ENCODE results near the gene ZFP30. TPM values are rescaled to one million over a fixed set of nuclear protein-coding genes. Genes with fewer than 3 reads are reported as not detected.
A peak's percentile ranks its signal among the peaks of the same experiment; 100 is the strongest.

ZFP30 gene
- 2.3 and 2.5 TPM in 2 replicates for polyA plus RNA-seq (2012; rRNA removed)
- 1.8 and 1.9 TPM in 2 replicates for polyA plus RNA-seq (2012; cell fraction: cytosol; rRNA removed)
- 8.5 and 9.9 TPM in 2 replicates for polyA plus RNA-seq (2012; cell fraction: nucleus; rRNA removed)

GRCh38 chr19:37655301-37655688 is at the start of gene ZFP30:
Gene ZFP30 (minus strand): TSS chr19:37655465. CDS start chr19:37647822, 7,643 bp downstream.
- POLR2A ChIA-PET, result interaction anchor here (0.7 to 1.5 kb wide), 4 partner anchors 37 to 578 kb away, joined by 3 to 5 read pairs (median 3); partner anchors contain the start of genes ZNF540, ZNF571 and ZNF793
- CTCF ChIA-PET, result no interaction called here
- H3K9me2 ChIP-seq, result no peaks in the 10 kb centered on the region
- peak within 1 kb of the TSS; percentile 82 to 91 for H3K4me3 ChIP-seq (ENCODE audit: low read depth in 2 of 2, low read length in 1 of 2)
- H3F3A ChIP-seq (replicated peaks; ENCODE audit: insufficient read depth), result peaks cover 9% of the 10 kb centered on the region
- H2AFZ ChIP-seq (ENCODE audit: low read depth), result peak within 1 kb of the TSS; percentile 95
- peaks cover 16% of the 10 kb centered on the region for H3K9me3 ChIP-seq
- H3K9ac ChIP-seq, result peak within 1 kb of the TSS; percentile 88
- no peaks in the 10 kb centered on the region for H3K27me3 ChIP-seq (ENCODE audit: insufficient read depth)
- H3K27ac ChIP-seq (ENCODE audit: low read depth in 2 of 2, low read length in 1 of 2), result peak within 1 kb of the TSS; percentile 80 to 96
- H3K79me2 ChIP-seq (ENCODE audit: insufficient read depth), result peaks cover 48% of the 10 kb centered on the region
- no peaks in the 10 kb centered on the region; a peak in 1 of 4 replicates for H3K4me1 ChIP-seq (ENCODE audit: control insufficient read depth in 1 of 2, insufficient read depth in 2 of 2, low read depth in 1 of 2, low read length in 1 of 2)
- peak within 1 kb of the TSS; percentile 87 for H3K4me2 ChIP-seq
- peak; percentile 91 for DNase-seq
- H4K20me1 ChIP-seq (ENCODE audit: insufficient read depth), result no peaks in the 10 kb centered on the region
- H3K36me3 ChIP-seq (replicated peaks in 1 of 2; ENCODE audit: control insufficient read depth in 1 of 2, insufficient read depth in 2 of 2, low read length in 1 of 2), result peaks cover 0 to 31% of the 10 kb centered on the region in 2 experiments
- TF ChIP-seq YY1 (IDR thresholded peaks at IDR 0.05; ENCODE audit: low read depth) (peak; percentile 43; the same call in 1 of the 2 replicates), IRF3 (IDR thresholded peaks at IDR 0.05; ENCODE audit: low read depth, low read length) (no peak), REST (IDR thresholded peaks at IDR 0.05; ENCODE audit: low read depth, low read length) (no peak), RCOR1 (IDR thresholded peaks at IDR 0.05; ENCODE audit: low read length) (0 out of 2 replicates have a peak, but pooled peaks have one; percentile 6), POLR2AphosphoS5 (IDR thresholded peaks at IDR 0.05; ENCODE audit: low read depth, low read length) (peak; percentile 40), FOXJ3 (CRISPR knock-in tag; IDR thresholded peaks at IDR 0.05) (no peak), TAF1 (IDR thresholded peaks at IDR 0.05; ENCODE audit: borderline replicate concordance, low read depth, low read length) (0 out of 2 replicates have a peak, but pooled peaks have one; percentile 13), JUND (IDR thresholded peaks at IDR 0.05) (no peak), MEF2A (IDR thresholded peaks at IDR 0.05; ENCODE audit: borderline replicate concordance, low read depth) (no peak), TEAD4 (IDR thresholded peaks at IDR 0.05; ENCODE audit: borderline replicate concordance, insufficient read depth) (no peak), GABPA (IDR thresholded peaks at IDR 0.05; ENCODE audit: low read depth) (no peak), EZH2phosphoT487 (IDR thresholded peaks at IDR 0.05; ENCODE audit: borderline replicate concordance, low read depth) (no peak), GATA2 (CRISPR knock-in tag; IDR thresholded peaks at IDR 0.05) (no peak), ELF1 (IDR thresholded peaks at IDR 0.05) (no peak), NFIC (IDR thresholded peaks at IDR 0.05; ENCODE audit: borderline replicate concordance) (no peak), TCF12 (IDR thresholded peaks at IDR 0.05) (no peak), NRF1 (IDR thresholded peaks at IDR 0.05; ENCODE audit: low read depth, low read length) (0 out of 2 replicates have a peak, but pooled peaks have one; percentile 51), SMC3 (IDR thresholded peaks at IDR 0.05; ENCODE audit: low read depth, low read length) (no peak), MXI1 (IDR thresholded peaks at IDR 0.05; ENCODE audit: low read depth, low read length) (no peak), SIN3A (IDR thresholded peaks at IDR 0.05; ENCODE audit: borderline replicate concordance, low read depth, low read length) (no peak; the same call in 1 of the 2 replicates), RFX5 (IDR thresholded peaks at IDR 0.05; ENCODE audit: low read length) (no peak)
- TF ChIP-seq, protein P1, sequence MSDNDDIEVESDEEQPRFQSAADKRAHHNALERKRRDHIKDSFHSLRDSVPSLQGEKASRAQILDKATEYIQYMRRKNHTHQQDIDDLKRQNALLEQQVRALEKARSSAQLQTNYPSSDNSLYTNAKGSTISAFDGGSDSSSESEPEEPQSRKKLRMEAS (IDR thresholded peaks at IDR 0.05; ENCODE audit: low read depth), result no peak; the same call in none of the 2 replicates
- TF ChIP-seq, protein P2, sequence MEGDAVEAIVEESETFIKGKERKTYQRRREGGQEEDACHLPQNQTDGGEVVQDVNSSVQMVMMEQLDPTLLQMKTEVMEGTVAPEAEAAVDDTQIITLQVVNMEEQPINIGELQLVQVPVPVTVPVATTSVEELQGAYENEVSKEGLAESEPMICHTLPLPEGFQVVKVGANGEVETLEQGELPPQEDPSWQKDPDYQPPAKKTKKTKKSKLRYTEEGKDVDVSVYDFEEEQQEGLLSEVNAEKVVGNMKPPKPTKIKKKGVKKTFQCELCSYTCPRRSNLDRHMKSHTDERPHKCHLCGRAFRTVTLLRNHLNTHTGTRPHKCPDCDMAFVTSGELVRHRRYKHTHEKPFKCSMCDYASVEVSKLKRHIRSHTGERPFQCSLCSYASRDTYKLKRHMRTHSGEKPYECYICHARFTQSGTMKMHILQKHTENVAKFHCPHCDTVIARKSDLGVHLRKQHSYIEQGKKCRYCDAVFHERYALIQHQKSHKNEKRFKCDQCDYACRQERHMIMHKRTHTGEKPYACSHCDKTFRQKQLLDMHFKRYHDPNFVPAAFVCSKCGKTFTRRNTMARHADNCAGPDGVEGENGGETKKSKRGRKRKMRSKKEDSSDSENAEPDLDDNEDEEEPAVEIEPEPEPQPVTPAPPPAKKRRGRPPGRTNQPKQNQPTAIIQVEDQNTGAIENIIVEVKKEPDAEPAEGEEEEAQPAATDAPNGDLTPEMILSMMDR (IDR thresholded peaks at IDR 0.05), result no peak
- TF ChIP-seq, protein P3, sequence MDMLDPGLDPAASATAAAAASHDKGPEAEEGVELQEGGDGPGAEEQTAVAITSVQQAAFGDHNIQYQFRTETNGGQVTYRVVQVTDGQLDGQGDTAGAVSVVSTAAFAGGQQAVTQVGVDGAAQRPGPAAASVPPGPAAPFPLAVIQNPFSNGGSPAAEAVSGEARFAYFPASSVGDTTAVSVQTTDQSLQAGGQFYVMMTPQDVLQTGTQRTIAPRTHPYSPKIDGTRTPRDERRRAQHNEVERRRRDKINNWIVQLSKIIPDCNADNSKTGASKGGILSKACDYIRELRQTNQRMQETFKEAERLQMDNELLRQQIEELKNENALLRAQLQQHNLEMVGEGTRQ (IDR thresholded peaks at IDR 0.05; ENCODE audit: borderline replicate concordance, low read depth, low read length), result no peak
- WGBS (ENCODE audit: low lambda C conversion rate), result 13% methylated on average over 19 of the region's 34 CpGs

Data from SK-N-SH (cell line).